Measurements from ENCODE around the gene LRIG1. TPM values are rescaled to one million over a fixed set of nuclear protein-coding genes. Genes with fewer than 3 reads are reported as not detected.

Gene LRIG1
- total RNA-seq, 4 donors from 2014 or later, result 95.3 to 136 (median 131) TPM

GRCh38 chr3:66442254-66443117, 58.3 kb downstream of the LRIG1 start:
- no peaks in the 10 kb centered on the region for H3K27me3 ChIP-seq
- H3K27ac ChIP-seq (replicated peaks in 1 of 4), result peak overlapping the region; percentile 67 to 77 (median 69)
- H3K4me3 ChIP-seq, result peak overlapping the region in 3 of 4 donors; percentile 15 to 31 (median 28)
- intact Hi-C loops (cut with DNase I), result no loop called here
- WGBS, result 44% methylated on average over 13 of the region's 13 CpGs
- H3K4me1 ChIP-seq, result peaks cover 53 to 98% (median 83%) of the 10 kb centered on the region in 4 donors
- H3K36me3 ChIP-seq, result peaks cover 0 to 9% (median 2%) of the 10 kb centered on the region in 4 donors
- TF ChIP-seq POLR2AphosphoS5 (IDR thresholded peaks at IDR 0.05) (peak in 1 of 2 donors; percentile 16), CTCF (IDR thresholded peaks at IDR 0.05) (no peak)
- DNase-seq (ENCODE audit: extremely low spot score), result no peak
- no peaks in the 10 kb centered on the region for H3K9me3 ChIP-seq

DNA sequence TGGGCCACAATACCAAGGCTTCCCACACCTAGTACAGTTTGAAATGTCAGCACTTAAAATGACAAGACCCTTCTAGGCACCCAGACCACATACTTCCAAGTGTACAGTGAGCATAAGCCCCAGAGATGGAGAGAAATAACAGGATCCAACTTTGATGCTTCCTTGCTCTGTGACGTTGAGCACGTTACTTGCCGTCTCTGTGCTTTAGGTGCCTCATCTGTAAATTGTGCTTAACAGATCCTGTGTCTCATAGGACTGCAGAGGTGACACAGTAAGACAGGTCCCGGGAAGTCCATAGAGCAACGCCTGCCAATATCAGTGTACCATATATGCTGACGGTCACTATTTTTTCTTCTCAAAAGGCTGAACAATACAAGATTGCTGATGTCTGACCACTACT, 59.1 kb downstream of the LRIG1 start:
- WGBS, result 93% methylated on average over 6 of the region's 6 CpGs
- peaks cover 60 to 100% (median 90%) of the 10 kb centered on the region in 4 donors for H3K4me1 ChIP-seq
- H3K36me3 ChIP-seq, result peaks cover 0 to 9% (median 2%) of the 10 kb centered on the region in 4 donors
- intact Hi-C loops (cut with DNase I), result no loop called here
- peak overlapping the region; percentile 24 to 77 (median 68) for H3K27ac ChIP-seq (replicated peaks in 1 of 4)
- no peaks in the 10 kb centered on the region for H3K27me3 ChIP-seq
- TF ChIP-seq POLR2AphosphoS5 (IDR thresholded peaks at IDR 0.05), result no peak
- TF ChIP-seq EP300 (IDR thresholded peaks at IDR 0.05), result no peak
- no peak for TF ChIP-seq POLR2A (IDR thresholded peaks at IDR 0.05; ENCODE audit: low read depth)
- no peak for TF ChIP-seq CTCF (IDR thresholded peaks at IDR 0.05)
- H3K9me3 ChIP-seq, result no peaks in the 10 kb centered on the region
- no peak overlapping the region for H3K4me3 ChIP-seq
- DNase-seq (ENCODE audit: extremely low spot score), result no peak

GRCh38 chr3:66441129-66441528, 59.7 kb downstream of the LRIG1 start:
- no peak for TF ChIP-seq POLR2A (IDR thresholded peaks at IDR 0.05; ENCODE audit: low read depth)
- TF ChIP-seq POLR2AphosphoS5 (IDR thresholded peaks at IDR 0.05), result no peak
- TF ChIP-seq EP300 (IDR thresholded peaks at IDR 0.05), result no peak
- no peak for TF ChIP-seq CTCF (IDR thresholded peaks at IDR 0.05)
- no peaks in the 10 kb centered on the region for H3K27me3 ChIP-seq
- intact Hi-C loops (cut with DNase I), result no loop called here
- H3K4me1 ChIP-seq, result peaks cover 66 to 100% (median 94%) of the 10 kb centered on the region in 4 donors
- H3K9me3 ChIP-seq, result no peaks in the 10 kb centered on the region
- peak overlapping the region; percentile 24 to 77 (median 50) for H3K27ac ChIP-seq (replicated peaks in 1 of 4)
- peaks cover 0 to 9% (median 2%) of the 10 kb centered on the region in 4 donors for H3K36me3 ChIP-seq
- WGBS, result 30% methylated on average over 6 of the region's 8 CpGs
- no peak for DNase-seq (ENCODE audit: extremely low spot score)
- H3K4me3 ChIP-seq, result no peak overlapping the region

DNA sequence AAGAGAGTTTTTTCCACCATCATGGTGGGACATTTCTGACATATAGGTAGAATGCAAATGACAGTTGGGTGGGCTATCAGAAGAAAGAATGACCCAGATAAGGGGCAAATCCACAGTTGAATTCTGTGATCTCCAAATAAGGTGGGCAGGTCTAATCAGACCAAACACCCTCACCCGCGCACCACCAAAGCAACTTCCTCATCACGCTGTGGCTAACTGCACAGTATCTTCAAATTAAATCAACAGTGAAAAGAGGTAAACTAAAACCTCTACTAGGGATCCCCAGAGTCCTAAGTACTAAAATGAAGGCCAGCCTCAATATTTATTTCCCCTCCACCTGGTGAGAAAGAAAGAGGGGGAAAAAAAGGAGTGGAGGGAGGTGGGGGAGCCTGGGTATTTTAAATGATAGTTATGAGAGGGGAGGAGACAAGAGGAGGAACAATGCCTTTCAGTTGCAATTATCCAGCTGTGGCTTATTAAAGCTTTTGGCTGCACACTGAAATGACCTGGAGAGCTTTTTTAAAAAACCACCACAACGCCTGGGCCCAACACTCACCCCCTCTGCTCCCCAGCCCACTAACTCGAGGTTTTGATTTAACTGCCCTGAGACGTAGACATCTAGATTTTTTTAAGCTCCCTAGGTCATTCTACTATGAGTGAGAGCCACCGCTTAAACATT, 61.0 kb downstream of the LRIG1 start:
- Histone ChIP-seq H3K4me3 (no peak overlapping the region), H3K4me1 (peaks cover 70 to 100% (median 92%) of the 10 kb centered on the region in 4 donors), H3K27ac (replicated peaks in 1 of 4) (peak overlapping the region in 1 of 4 donors; percentile 20), H3K27me3 (no peaks in the 10 kb centered on the region), H3K9me3 (no peaks in the 10 kb centered on the region), H3K36me3 (peaks cover 0 to 9% (median 2%) of the 10 kb centered on the region in 4 donors)
- no peak for TF ChIP-seq CTCF (IDR thresholded peaks at IDR 0.05)
- no peak for TF ChIP-seq POLR2AphosphoS5 (IDR thresholded peaks at IDR 0.05)
- no peak for TF ChIP-seq POLR2A (IDR thresholded peaks at IDR 0.05; ENCODE audit: low read depth)
- no peak for TF ChIP-seq EP300 (IDR thresholded peaks at IDR 0.05)
- no peak for DNase-seq (ENCODE audit: extremely low spot score)
- intact Hi-C loops (cut with DNase I), result no loop called here
- WGBS, result 57% methylated on average over 7 of the region's 7 CpGs
